COLO668 (cell line): ENCODE data around the gene UTP25.
A peak's percentile ranks its signal among the peaks of the same experiment; 100 is the strongest.

Experiments used
- DNase-seq: peaks from one replicate; lab custom pipeline; 2025; ENCODE audit not compliant: unreplicated experiment; lab: John Stamatoyannopoulos, UW

UTP25 gene

GRCh38 chr1:209805341-209805781 is 22.4 kb upstream of the UTP25 start:
- DNase-seq: peak; percentile 44

- DNase-seq: peak; percentile 99
These were observed 21.7 kb upstream of the UTP25 start, which contains the start of gene IRF6 for GRCh38 chr1:209805875-209806760. IRF6 (minus strand) TSS chr1:209806142; CDS start chr1:209801413, 4,729 bp downstream.

GRCh38 chr1:209807509-209807908 is 20.3 kb upstream of the UTP25 start:
- no peak for DNase-seq

DNA sequence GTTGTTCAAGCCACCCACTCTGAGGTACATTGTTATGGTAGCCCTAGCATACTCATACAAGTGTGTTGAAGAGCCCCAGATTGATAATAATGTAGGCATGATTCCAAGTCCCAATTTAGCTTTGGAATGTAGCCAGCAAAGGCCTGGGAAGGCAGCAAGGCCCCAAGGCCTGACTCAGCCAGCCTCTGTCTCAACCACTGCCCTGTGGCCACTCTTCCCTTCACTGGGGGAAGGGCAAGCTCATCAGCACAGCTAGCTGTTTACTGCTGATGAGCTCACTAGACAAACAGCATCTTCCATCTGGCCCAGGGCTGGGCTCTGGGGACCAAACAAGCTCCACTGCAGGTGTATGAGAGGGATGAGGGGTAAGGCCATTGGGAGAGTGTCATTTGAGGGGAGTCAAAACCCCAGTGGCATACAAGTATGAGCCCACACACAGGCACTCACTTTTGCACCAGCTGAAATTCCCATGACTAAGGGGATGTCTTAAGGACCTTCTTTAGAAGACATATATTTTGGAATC is 19.7 kb upstream of the UTP25 start:
- DNase-seq: peak; percentile 95

DNA sequence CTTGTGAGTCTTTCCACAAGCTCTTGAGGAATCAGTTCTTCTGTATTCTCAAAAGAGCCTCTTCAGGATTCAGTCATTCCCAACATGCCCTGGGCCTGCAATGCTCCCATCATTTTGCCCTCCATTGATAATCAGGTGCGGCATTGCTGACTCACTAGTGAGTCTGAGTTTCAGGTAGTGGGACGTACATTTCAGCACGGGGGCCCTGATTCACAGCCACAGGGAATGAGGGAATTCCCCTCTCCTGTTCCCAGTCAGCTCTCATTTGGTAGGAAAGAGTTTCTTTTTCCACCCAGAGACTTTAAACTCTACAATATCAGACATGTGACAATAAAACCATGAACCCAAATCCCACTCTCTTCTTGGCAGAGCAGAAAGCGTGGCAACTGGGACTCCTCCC is 18.2 kb upstream of the UTP25 start:
- DNase-seq: no peak

DNA sequence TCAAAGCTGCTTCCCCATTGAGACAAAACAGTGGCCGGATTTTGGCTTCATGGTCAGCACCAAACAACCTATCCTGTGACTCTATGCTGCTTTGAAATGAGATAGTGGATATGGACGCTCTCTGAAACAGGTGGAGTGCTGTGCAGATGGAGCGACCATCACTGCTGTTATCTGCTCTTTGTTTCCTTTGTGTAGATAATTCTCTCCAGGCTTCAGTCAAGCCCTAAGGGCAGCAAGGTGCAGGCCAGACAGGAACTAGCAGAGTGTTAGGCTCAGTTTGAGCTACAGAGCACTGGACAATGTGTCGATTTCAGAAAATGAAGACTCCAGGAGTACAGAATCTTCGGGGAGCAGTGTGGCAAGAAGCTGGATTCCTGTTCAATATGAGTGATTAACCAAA is 17.0 kb upstream of the UTP25 start:
- DNase-seq: peak; percentile 18

GRCh38 chr1:209813902-209814301 is 13.9 kb upstream of the UTP25 start:
- DNase-seq: no peak

DNA sequence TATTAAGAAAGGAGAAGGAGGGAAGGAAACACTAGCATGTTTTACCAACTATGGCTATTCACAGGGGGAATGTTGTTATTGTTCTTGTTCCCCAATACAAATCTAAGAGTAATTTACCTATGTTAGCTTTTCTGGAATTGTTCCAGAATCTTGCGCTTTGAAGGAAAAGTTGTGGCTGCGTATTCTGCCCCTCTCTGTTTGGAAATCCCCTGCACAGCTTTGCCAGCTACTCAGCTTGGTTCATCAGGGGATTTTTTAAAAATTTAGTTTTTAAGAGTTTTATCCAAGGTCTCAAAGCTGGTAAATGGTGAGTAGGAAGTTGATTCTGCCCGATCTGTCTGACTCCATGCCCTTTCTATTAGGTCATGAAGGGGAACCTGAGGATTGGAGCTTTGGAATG is 12.3 kb upstream of the UTP25 start:
- DNase-seq: no peak

GRCh38 chr1:209815931-209816341 is 11.8 kb upstream of the UTP25 start:
- DNase-seq: peak; percentile 45

- DNase-seq: no peak
These were observed 10.8 kb upstream of the UTP25 start for GRCh38 chr1:209816923-209817322.

DNA sequence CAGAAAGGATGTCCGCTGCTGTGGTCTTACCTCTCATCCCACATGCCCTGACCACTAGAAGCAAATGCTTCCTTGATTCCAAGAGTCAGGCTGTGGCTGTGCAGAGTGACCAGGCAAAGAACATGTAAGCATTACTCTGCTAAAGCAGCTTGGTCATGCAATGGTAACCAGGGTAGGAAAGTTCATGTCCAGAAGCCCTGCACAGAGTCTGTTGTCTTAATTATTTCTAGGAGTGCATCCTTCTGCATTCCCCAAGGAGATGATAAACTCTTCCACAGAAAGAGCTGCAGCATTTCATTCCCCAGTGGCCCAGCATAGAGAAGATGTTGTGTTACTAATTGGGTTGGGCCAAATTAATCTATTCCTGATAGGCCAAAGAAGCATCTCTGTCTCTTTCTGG is 10.1 kb upstream of the UTP25 start:
- no peak for DNase-seq

DNA sequence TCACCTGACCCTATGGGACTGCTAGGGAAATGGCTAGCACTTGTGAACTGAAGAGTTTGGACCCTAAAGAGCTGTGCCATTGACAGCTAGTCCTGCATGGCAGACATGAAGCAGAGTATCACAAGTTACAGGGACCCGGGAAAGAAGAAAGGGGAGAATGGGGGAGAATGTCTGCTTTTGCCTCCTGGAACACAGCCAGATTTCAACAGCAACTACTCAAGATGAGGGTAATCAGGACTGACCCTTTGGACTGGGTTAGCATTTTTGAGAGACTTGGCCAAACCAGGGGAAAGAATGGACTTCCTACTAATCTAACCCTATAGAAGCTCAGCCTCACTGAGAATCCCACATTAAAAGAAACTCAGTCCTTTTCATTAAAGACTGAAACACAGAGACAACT is 8.7 kb upstream of the UTP25 start:
- no peak for DNase-seq

DNA sequence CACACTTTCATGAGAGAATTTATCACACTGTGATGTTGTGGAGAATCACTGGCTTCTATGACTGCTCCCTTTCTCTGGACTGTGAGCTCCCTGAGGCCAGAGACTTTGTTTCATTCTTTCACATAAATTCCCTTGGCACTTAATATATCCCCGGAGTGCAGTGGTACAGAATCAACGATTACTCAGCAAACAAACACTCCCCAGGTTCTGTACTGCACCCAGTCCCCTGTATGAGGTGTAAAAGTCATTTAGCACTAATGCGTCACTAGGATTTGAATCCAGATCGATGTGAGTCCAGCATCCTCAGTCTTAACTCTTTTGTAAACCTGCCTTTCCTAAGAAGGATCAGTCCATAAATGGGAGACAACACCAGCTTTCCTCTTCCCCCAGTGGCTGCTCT is 6.8 kb upstream of the UTP25 start:
- DNase-seq: no peak

DNA sequence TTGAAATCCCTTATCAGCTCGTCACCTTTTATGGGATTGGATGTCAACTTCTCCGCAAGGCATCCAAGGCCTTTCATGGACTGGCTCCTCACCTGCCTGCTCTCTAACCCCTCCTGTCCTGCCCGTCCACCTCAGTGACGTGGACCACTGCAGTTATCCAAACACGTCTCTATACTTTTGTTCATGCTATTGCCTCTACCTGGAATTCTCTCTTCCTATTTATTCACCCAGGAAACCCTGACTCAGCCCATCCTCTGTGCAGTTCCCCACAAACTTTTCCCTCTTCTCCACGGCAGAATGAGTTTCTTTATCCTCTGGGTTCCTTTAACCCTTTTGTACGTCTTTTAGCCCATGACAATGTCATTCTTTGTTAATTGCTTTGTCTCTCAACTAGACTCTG is 5.1 kb upstream of the UTP25 start:
- no peak for DNase-seq

DNA sequence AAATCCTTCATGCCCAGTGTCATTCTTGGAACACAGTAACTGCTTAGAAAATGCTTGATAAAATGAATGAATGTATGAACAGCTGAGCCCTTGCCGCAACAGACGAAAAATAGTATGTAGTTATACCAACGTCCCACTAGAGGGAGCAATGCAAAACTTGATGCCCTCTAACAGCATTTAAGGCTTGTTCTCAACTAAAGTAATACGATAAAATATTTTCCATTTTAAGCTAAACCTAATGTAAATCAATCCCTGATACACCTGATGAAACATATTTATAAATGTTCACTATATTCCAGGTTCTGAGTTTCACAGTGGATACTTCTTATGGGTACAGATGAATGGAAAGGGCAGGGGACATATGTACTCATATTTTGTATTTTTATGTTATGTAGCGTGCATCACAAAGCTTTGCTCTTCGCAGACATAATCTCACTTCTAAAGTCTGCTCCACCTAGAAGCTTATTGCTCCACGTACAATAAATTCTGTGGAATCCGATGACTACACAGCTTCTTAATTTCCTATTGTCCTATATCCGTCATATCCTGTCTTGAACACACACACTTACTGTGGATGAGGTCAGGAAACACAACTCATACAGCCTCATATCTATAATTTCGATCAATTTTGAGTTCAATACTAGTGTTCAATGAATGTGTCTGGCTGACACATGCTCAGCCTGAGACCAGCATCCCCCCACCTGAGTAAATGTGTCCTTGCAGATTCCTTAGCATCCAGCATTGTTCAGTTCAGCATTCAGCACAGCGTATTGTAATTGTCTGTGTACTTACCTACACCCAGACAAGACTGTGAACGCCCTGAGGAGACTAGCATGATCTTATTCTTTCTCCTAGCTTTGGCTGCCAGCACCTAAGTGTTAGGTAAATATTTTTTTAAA is 4.4 kb upstream of the UTP25 start:
- DNase-seq: no peak

DNA sequence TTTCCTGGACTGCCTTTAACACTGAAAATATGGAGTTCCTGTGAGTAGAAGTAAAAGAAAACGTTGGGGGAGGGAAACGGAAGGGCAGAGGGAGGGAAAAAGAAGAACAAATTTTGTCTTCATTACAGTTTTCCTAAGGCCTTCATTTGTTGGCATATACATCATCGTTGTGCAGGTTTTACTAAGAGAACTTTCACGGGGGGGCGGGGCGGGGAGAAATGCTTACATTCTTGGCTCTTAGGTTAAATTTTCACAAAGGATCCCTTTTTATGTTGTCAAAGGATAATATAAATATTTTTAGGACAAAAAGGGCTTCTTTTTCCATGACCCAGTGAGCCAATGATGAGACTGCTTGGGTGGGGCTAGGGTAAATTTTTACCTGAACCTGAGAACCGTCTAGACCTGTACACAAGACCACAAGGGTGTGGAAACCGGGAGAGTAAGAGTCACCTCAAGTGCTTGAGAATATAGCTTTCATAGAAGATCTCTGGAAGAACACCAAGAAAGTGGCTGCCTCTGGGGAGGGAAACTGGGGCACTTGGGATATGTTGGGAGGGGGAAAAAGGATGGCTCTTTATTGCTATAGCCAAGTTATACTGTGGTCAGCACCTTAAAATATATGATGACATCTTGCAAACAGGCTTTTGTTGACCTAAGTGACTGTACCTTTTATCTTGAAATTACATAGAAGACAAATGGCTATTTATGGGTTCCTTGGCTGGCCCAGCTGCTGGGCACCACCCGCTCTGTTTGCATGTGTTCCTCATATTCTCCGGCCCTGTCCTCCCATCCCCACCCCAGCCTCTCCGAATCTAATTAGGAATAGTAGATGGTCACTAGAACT is 2.0 kb upstream of the UTP25 start:
- DNase-seq: no peak

DNA sequence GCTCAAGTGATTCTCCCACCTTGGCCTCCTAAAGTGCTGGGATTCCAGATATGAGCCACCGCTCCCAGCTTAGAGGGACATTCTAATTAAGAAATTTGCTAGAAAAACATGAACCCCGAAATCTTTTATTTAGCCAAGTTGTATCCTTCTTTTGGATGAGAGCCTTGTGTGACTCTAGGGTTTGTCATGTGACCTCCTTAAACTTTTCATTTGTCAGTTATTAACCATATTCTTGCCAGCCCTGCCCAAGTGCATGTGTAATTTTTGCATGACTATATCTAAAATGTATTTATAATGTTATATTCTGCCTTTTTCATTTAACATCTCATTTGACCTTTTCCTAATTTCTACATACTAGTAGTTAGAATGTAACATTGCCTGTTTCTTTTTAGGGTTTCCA is 1.9 kb downstream of the UTP25 start:
- no peak for DNase-seq

GRCh38 chr1:209830722-209831121 is 3.0 kb downstream of the UTP25 start:
- DNase-seq: no peak

GRCh38 chr1:209831615-209832014 is 3.8 kb downstream of the UTP25 start:
- DNase-seq: no peak

GRCh38 chr1:209835782-209836298 is 8.1 kb downstream of the UTP25 start:
- DNase-seq: no peak
